ENCODE measurements around the gene FLT4. TPM values are rescaled to one million over a fixed set of nuclear protein-coding genes. Genes with fewer than 3 reads are reported as not detected.

The FLT4 gene
- total RNA-seq, 1 experiment from 2014 or later: not detected

DNA sequence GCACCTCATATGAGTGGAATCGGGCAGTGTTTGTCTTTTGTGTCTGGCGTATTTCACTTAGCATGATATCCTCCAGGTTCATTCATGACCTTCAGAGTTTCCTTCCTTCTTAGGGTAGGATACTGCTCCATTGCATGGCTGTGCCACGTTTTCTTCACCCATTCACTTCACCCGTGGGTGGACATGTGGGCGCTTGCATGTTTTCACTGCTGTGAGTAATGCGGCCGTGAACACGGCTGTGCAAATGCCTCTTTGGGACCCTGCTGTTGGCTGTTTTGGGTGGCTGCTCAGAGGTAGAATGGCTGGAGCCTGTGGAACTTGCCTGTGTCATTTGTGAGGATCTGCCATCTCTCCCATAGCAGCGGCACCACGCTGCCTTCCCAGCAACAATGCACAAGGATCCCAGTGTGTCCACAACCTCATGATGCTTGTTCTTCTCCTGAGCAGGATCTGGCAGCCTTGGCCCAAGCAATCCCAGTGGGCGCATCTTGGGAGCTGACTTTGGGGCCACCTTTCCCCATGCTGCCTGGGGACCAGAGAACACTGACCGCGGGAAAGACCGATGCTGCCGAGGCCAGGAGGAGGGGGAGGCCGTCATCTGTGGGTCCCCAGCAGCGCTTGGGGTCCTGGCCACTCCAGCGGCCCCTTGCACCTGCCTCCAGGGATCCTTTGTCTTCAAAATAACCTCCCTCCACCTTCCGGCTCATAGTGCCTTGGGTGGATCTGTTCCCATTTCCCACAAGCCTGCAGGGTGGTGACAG is 55.8 kb downstream of the FLT4 start:
- DNase-seq (ENCODE audit: low spot score): no peak

DNA sequence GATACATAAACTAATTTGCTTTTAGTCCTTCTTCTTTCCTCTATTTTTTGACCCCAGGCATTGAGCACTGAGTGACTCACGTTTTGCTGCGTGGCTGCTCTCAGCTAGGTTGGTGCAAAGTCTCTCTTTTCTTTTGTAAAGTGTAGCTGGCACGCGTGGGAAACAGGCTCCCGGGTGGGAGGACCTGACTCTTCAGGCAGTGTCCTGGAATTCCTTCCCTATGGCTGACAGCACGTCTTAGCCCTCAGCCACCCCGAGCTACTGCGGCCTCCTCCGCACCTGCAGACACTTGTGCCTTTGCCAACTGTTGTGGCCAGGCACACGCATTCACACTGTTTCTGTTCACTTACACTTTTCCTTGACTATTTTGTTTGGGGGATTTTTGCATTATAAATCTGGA is 57.2 kb downstream of the FLT4 start:
- no peak for DNase-seq (ENCODE audit: low spot score)

DNA sequence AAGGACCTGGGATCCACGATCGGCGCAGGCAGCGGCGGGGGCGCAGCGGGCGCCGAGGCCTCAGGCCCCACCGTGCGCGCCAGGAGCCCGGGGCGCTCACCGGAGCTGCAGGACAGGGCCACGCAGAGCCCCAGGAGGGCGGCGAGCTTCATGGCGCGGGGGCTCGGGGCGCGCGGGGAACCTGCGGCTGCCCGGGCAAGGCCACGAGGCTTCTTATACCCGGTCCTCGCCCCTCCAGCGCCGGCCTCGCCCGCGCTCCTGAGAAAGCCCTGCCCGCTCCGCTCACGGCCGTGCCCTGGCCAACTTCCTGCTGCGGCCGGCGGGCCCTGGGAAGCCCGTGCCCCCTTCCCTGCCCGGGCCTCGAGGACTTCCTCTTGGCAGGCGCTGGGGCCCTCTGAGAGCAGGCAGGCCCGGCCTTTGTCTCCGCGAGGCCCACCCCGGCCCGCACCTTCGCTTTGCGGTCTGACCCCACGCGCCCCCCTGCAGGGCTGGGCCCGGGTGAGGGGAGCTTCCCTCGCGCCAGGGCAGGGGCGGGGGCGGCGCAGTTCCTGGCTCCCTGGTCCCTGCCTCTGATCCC is 58.0 kb downstream of the FLT4 start, which contains the start of gene SCGB3A1:
Gene SCGB3A1 (minus strand): TSS at position 189 of the 577 bp plus-strand sequence. CDS start 37 bp downstream, at position 152.
- no peak for DNase-seq (ENCODE audit: low spot score)

DNA sequence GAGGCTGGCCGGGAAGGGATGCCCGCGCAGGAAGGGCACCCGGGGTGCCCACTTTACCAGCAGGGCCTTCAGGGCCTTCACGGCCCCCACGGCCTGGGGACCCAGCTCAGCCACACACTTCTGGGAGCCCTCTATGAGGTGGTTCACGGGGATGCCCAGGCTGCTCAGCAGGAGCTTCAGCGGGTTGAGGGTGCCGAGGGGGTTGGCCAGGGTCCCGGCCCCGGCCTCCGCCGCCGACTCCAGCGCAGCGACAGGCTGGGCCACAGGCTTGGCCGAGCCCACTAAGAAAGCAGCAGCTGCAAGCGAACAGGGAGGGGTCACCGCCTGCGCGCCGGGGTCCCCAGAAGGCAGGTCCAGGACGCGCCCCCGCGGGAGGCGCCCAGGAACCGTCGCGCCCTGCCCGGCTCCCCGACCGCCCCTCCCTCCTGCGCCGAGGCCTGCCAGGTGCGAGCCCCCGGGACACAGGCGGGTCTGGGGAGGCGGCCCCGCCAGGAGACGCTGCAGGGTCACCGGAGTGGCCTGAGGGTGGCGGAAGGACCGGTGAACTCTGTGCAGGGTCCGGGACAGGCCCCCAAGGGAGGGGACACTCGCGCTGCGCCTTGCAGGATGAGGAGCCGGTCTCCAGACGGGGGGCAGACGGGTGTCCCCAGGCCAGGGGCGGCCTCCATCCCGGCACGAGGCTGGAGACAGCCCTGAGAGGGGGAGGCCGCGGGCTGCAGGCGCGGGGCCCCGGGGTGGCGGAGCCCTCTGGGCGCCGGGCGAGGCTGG is 58.7 kb downstream of the FLT4 start:
- no peak for DNase-seq (ENCODE audit: low spot score)

DNA sequence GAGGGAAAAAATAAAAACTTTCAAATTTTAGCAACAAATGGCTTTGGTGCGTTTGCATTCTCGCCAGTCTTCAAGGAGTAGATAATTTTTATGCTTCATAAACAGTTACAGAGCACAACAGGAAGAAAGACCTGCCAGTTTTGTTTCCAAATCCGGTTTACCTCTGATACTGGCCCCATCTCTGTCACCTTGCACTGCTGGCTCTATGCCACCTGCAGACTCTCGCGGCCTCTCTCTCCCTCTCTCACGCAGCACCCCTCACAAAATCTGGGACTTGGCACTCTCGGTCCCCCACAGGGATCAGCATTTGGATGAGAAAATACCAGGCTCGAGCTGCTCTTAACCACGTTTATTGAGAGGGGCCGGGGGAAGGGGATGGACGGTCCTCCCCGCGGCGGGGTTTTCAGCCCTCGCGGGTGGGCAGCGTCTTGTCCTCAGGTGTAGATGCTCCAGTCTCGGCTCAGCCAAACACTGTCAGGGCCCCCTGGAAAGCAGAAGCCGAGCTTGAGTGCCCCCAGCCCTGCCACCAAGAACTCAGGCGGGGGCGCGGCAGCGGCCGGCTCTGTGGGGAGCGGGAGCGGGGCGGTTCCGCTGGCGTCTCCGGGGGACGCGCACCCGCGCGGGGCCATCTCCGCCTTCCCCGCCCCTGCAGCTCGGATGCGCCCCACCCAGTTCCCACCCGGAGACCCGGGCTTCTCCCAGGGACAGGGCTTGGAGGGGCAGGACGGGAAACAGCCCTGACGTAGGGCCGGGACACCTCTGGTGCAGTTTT is 59.4 kb downstream of the FLT4 start:
- DNase-seq (ENCODE audit: low spot score): no peak

DNA sequence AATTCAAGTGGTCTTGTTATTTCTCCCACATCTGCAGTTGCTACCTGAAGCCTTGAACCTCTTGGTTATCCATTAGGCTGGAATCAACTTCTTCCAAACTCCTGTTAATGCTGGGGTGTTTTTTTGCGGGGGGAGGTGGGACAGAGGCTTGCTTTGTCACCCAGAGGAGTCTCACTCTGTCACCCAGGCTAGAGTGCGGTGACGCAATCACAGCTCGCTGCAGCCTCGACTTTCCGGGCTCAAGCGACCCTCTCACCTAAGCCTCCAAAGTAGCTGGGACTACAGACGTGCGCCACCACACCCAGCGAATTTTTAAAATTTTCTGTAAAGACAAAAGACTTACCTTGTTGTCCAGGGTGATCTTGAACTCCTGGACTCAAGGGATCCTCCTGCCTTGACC is 62.5 kb downstream of the FLT4 start:
- DNase-seq (ENCODE audit: low spot score): no peak

DNA sequence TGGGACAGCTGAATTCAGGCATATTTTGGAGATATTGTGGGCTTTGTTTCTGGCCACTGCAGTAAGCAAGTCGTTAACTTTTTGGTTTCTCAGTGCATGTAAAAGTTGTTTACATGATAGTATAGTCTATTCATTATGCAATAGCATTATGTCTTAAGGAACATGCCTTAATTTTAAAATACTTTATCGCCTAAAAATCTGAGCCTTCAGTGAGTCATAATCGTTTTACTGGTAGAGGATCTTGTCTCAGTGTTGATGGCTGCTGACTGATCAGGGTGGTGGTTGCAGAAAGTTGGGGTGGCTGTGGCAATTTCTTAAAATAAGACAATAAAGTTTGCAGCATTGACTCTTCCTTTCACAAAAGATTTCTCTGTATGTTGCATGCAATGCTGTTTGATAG is 63.2 kb downstream of the FLT4 start:
- DNase-seq (ENCODE audit: low spot score): no peak

DNA sequence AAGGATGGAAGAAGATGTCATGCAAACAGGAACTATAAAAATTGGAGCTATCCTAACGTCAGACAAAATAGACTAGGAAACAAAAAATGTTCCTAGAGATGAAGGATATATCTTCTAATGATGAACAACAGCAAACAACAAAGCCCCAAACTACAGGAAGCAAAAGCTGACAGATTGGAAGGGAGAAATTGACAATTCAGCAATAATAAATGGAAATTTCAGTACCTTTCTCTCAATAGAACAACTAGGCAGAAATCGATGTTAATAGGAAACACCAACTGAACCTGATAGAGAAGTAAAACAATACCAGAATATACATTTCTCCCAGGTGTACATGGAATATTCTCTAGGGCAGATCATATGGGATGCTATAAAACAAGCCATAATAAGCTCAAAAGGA is 65.7 kb downstream of the FLT4 start:
- no peak for DNase-seq (ENCODE audit: low spot score)

DNA sequence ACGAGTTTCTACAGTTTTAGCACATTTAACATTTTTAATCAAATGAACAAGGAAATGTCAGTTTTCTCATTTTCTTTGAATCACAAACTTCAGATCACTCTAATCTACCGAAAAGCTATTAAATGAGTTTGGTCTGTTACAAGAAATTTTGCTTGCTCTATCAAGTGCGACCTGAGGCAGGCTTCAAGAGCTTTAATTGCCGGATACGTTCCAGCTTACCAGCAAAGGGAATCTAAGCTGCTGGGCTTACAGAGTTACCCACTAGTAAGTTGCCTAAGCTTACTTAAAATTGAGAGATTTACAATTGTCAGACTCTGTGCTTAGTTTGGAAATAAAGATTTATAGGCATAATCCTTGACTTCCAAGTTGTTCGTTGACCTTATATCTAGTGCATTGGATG is 68.7 kb downstream of the FLT4 start:
- no peak for DNase-seq (ENCODE audit: low spot score)

DNA sequence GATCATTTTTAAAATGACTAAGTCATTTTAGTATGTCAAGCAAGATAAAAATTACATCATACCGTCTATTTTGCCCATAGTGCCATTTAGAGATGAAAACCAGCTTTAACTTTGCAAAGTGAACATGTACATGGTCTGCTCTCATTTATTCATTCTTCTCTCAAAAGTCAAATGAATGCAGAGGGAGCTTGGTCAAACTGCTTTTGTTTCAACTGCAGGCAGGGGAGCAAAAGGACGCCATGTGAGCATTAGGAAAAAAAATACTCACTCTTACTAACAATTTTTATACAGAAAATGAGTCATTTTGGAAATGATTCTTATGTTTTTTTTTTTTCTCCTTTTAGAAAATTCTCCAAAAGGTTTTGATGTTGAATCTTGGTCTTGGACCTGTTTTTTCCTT is 73.8 kb downstream of the FLT4 start:
- DNase-seq (ENCODE audit: low spot score): no peak

DNA sequence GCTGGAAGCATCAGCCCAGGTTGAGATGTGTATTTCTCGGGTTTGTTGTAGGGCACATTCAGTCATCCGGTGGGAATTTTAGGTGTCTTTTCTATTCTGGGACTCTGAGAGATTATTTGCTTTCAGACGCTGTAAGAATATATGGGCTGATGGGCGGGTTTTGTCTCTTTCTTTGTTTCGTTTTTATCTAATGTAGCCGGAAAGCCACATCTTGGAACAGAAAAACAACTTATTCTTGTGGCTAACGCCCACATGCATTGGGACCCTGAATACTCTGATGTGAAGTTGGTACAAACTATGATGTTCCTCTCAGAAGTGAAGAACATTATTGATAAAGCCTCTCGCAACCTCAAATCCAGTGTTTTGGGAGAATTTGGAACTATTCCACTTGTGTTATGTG is 80.5 kb downstream of the FLT4 start:
- DNase-seq (ENCODE audit: low spot score): no peak

DNA sequence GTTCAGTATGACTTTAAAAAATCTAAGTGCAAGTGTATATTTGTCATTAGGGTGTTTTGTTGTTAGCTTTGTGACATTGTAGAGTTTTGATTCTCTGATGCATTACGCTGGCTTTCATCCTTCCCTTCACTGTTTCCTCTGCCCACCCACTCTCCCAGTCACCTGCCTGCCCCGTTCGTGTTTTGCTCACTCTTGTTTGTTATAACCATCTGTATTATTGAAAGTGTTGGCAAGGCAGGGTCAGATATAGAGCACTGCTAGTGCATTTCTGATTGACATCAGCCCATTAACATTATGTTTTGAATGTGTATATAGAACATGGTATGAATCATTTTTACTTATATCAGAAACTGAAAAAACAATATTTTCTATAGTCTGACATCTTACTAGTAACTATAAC is 85.4 kb downstream of the FLT4 start:
- DNase-seq (ENCODE audit: low spot score): no peak

DNA sequence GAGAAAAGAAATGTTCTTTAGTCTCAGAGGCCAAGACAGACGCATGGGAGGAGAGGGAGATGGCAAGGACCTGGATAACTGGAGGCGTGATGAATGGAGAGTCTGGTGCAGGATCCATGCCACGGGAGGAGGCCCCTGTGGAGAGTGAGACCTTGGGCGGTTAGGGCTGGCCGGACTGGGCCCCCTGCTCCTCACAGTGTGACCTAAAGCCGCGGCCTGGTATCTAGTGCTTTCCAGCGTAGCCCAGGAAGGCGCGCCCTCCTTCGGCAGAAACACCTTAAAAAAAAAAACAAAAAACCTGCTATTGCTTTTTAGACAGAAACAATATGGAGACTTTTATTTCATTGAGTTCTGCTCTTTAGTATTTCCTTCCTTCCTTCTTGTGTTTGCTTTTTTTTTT is 91.2 kb downstream of the FLT4 start:
- no peak for DNase-seq (ENCODE audit: low spot score)

DNA sequence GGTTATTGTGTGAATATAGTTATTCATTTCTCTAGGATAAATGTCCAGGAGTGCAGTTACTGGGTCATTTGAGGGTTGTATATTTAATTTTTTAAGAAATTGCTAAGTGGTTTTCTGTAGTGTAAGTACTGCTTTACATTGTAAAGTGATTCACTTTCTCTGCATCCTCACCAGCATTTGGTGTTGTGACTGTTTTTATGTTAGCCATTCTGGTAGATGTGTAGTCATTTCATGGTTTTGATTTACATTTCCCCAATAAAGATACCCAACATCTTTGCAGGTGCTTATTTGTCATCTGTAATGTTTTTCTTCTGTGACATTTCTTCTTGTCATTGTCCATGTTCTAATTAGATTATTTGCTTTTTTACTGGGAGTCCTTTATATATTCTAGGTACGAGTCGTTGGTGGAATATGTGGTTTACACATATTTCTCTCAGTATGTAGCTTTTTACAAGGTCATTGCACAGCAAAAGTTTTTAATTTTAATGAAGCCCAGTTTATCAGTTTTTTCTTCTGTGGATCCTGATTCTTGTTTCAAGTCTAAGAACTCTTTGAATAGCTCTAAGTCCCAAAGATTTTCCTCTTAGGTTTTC is 92.1 kb downstream of the FLT4 start:
- no peak for DNase-seq (ENCODE audit: low spot score)

DNA sequence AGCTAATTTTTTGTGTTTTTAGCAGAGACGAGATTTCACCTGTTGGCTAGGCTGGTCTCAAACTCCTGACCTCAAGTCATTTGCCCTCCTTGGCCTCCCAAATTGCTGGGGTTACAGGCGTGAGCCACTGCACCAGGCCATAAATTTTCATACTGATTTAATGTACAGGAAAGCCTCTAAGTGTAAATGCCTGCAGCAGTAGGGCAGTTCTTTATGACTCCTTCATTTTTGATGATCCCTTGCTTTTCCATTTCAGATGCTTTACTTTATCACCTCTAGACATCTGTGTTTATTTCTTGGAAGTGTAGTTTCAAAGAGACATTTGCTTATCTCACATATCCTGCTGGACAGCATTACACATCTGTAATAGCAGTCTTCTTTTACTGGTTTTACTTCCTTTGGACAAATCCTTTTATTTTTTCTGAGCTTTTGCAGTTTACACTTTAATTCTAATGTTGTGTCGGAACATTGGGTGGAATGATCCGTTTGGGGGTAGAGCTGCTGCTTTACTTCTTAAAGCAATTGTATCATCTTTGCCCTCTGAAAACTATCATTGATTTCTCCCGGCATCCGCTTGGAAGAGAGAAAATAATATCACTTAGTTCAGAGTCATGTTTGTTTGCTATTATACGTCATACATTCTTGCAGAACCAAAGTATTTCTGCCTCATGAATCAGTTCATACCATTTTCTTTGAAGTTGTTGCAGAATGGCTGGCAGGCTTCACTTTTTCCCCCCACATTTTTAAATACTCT is 94.1 kb downstream of the FLT4 start:
- DNase-seq (ENCODE audit: low spot score): no peak

DNA sequence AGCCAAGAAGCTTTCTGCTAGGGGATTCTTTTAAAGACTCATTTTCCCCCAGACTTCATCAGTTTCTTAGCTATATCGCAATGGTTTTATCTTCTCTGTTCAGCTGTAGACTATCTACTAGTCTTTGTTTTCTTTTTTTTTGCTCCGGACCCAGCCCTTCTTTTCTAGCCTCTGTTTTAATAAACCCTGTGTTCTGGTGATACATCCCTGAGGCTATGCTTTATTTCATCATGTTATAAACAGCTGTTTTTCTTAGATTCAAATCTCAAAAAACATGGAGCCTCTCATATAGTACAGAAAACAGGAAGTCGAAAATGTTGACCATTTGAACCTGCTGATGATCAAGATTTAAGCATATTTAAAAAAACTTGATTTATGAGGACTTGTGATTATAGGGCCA is 95.9 kb downstream of the FLT4 start:
- DNase-seq (ENCODE audit: low spot score): no peak

Other genes with a start within 250 kb of the FLT4 start
- gene CNOT6, start 155.2 kb downstream of the FLT4 start, total RNA-seq (2014; rRNA removed; shearing (Covaris generic)): 15.0 and 19.1 TPM in 2 replicates
- gene SCGB3A1, start 58.1 kb downstream of the FLT4 start, total RNA-seq (2014; rRNA removed; shearing (Covaris generic)): not detected in 2 replicates
- not detected in 2 replicates for gene OR2Y1, start 90.5 kb upstream of the FLT4 start, total RNA-seq (2014; rRNA removed; shearing (Covaris generic))
- gene MGAT1, start 153.2 kb upstream of the FLT4 start, total RNA-seq (2014; rRNA removed; shearing (Covaris generic)): 59.1 and 81.0 TPM in 2 replicates
- 22.6 and 27.7 TPM in 2 replicates for gene ZFP62, start 211.7 kb upstream of the FLT4 start, total RNA-seq (2014; rRNA removed; shearing (Covaris generic))
- not detected in 2 replicates for gene BTNL8, start 249.6 kb upstream of the FLT4 start, total RNA-seq (2014; rRNA removed; shearing (Covaris generic))